Trophoblast cell (in vitro differentiated cells and primary cell): ENCODE measurements around the gene ADCY2.

ENCODE experiments used
- DNase-seq, 2 donors: peaks; one replicate each; pipeline ENCODE4 v3.0.0-alpha.2; 2016
- H2AFZ ChIP-seq: 2 replicates; pipeline ENCODE4 v1.6.1; 2013; ENCODE audit warnings: low read length, moderate library complexity, mild to moderate bottlenecking; ENCODE audit not compliant: insufficient read depth, poor library complexity
- H2AK5ac ChIP-seq: 2 replicates; pipeline ENCODE4 v1.6.1; 2013; ENCODE audit warnings: mild to moderate bottlenecking, low read length
- H2BK120ac ChIP-seq: 2 replicates; pipeline ENCODE4 v1.6.1; 2013; ENCODE audit warnings: low read length, mild to moderate bottlenecking, moderate library complexity; ENCODE audit not compliant: insufficient read depth, poor library complexity
- H2BK12ac ChIP-seq: 2 replicates; pipeline ENCODE4 v1.6.1; 2013; ENCODE audit warnings: mild to moderate bottlenecking, low read length, moderate library complexity
- H2BK5ac ChIP-seq: 2 replicates; pipeline ENCODE4 v1.6.1; 2013; ENCODE audit warnings: low read length, low read depth, moderate library complexity, mild to moderate bottlenecking; ENCODE audit not compliant: poor library complexity
- H3K14ac ChIP-seq: 2 replicates; pipeline ENCODE4 v1.6.1; 2013; ENCODE audit warnings: mild to moderate bottlenecking, low read length
- H3K18ac ChIP-seq: 2 replicates; pipeline ENCODE4 v1.6.1; 2013; ENCODE audit warnings: mild to moderate bottlenecking, low read length
- H3K23ac ChIP-seq: 2 replicates; pipeline ENCODE4 v1.6.1; 2013; ENCODE audit warnings: low read length
- H3K27ac ChIP-seq: 2 replicates; pipeline ENCODE4 v1.5.1; 2013; ENCODE audit warnings: low read depth, mild to moderate bottlenecking, inconsistent platforms, low read length, moderate library complexity
- H3K27me3 ChIP-seq: 2 replicates; pipeline ENCODE4 v1.6.1; 2013; ENCODE audit warnings: inconsistent platforms, mild to moderate bottlenecking, low read length, moderate library complexity; ENCODE audit not compliant: insufficient read depth
- H3K36me3 ChIP-seq, 2 experiments: 1 replicate in 1 of 2; 2 replicates in 1 of 2; pipeline ENCODE4 v1.6.1; 2013; ENCODE audit warnings: low read length in 2 of 2, mild to moderate bottlenecking in 2 of 2, moderate library complexity in 1 of 2; ENCODE audit not compliant: insufficient read depth in 2 of 2, control insufficient read depth in 1 of 2
- H3K4ac ChIP-seq: 2 replicates; pipeline ENCODE4 v1.6.1; 2013; ENCODE audit warnings: low read depth, mild to moderate bottlenecking, low read length, moderate library complexity
- H3K4me1 ChIP-seq, 2 experiments: 1 replicate in 1 of 2; 2 replicates in 1 of 2; pipeline ENCODE4 v1.6.1; 2013; ENCODE audit warnings: low read length in 2 of 2, mild to moderate bottlenecking in 2 of 2, moderate library complexity in 1 of 2; ENCODE audit not compliant: insufficient read depth in 2 of 2, control insufficient read depth in 1 of 2
- H3K4me2 ChIP-seq: 2 replicates; pipeline ENCODE4 v1.6.1; 2013; ENCODE audit warnings: inconsistent platforms, mild to moderate bottlenecking, low read length, moderate library complexity
- H3K4me3 ChIP-seq: 2 replicates; pipeline ENCODE4 v1.5.1; 2013; ENCODE audit warnings: mild to moderate bottlenecking, low read depth, low read length, inconsistent platforms
- H3K79me1 ChIP-seq: one replicate; pipeline ENCODE4 v1.6.1; 2013; ENCODE audit warnings: low read length
- H3K79me2 ChIP-seq: 2 replicates; pipeline ENCODE4 v1.6.1; 2013; ENCODE audit warnings: low read length, mild to moderate bottlenecking; ENCODE audit not compliant: control insufficient read depth, insufficient read depth, poor library complexity
- H3K9ac ChIP-seq: 2 replicates; pipeline ENCODE4 v1.6.1; 2013; ENCODE audit warnings: mild to moderate bottlenecking, low read length
- H3K9me3 ChIP-seq: 2 replicates; pipeline ENCODE4 v1.6.1; 2013; ENCODE audit warnings: low read depth, mild to moderate bottlenecking, control low read depth, inconsistent platforms, low read length; ENCODE audit not compliant: insufficient read depth
- H4K12ac ChIP-seq: 2 replicates; pipeline ENCODE4 v1.6.1; 2013; ENCODE audit warnings: low read depth, mild to moderate bottlenecking, low read length, moderate library complexity
- H4K8ac ChIP-seq: 2 replicates; pipeline ENCODE4 v1.6.1; 2013; ENCODE audit warnings: low read depth, mild to moderate bottlenecking, low read length, moderate library complexity
- H4K91ac ChIP-seq: one replicate; pipeline ENCODE4 v1.6.1; 2013; ENCODE audit warnings: low read depth, mild to moderate bottlenecking, low read length, moderate library complexity
- WGBS: extraction: QIAGEN DNeasy Blood & Tissue Kit; methylation state at CpG from one replicate; pipeline ENCODE4 v1.1.7; 2013; ENCODE audit warnings: missing lambda C conversion rate; ENCODE audit not compliant: insufficient read length, insufficient coverage; ENCODE audit errors: extremely low coverage; 5-methylcytosine and 5-hydroxymethylcytosine counted together

The ADCY2 gene

DNA sequence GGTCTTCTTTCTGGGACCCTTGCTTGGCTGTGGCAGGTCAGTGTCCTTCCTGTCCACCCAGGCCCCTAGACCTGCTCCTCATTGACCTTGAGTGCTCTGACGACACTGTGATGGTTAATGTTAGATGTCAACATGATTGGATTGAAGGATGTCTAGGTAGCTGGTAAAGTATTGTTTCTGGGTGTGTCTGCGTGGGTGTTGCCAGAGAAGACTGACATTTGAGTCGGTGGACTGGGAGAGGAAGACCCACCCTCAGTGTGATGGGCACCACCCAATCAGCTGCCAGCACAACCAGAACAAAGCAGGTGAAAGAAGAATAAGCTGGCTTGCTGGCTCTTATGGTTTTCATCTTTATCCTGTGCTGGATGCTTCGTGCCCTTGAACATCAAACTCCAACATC is 380.5 kb downstream of the ADCY2 start:
- no peak for DNase-seq
- no peak overlapping the region for H2BK120ac ChIP-seq
- H2AFZ ChIP-seq: no peak overlapping the region
- H4K8ac ChIP-seq: no peak overlapping the region
- H4K91ac ChIP-seq: no peak overlapping the region
- H3K9ac ChIP-seq: no peak overlapping the region
- no peak overlapping the region for H2BK5ac ChIP-seq
- no peak overlapping the region for H3K4me3 ChIP-seq
- no peak overlapping the region for H3K23ac ChIP-seq
- no peaks in the 10 kb centered on the region for H3K4me1 ChIP-seq
- no CpG with 5 or more reads among the region's 4 CpGs for WGBS
- H3K79me2 ChIP-seq: no peaks in the 10 kb centered on the region
- H3K4ac ChIP-seq: no peak overlapping the region
- H2AK5ac ChIP-seq: no peak overlapping the region
- H4K12ac ChIP-seq: no peak overlapping the region
- H2BK12ac ChIP-seq: no peak overlapping the region
- no peaks in the 10 kb centered on the region for H3K36me3 ChIP-seq
- H3K79me1 ChIP-seq: no peaks in the 10 kb centered on the region
- H3K27ac ChIP-seq: no peak overlapping the region
- H3K9me3 ChIP-seq: no peaks in the 10 kb centered on the region
- no peak overlapping the region for H3K4me2 ChIP-seq
- H3K27me3 ChIP-seq: no peaks in the 10 kb centered on the region
- H3K18ac ChIP-seq: no peak overlapping the region
- H3K14ac ChIP-seq: no peak overlapping the region

GRCh38 chr5:7779019-7780005 is 383.4 kb downstream of the ADCY2 start:
- H3K27me3 ChIP-seq: no peaks in the 10 kb centered on the region
- H3K9ac ChIP-seq: no peak overlapping the region
- no CpG with 5 or more reads among the region's 10 CpGs for WGBS
- H4K8ac ChIP-seq: no peak overlapping the region
- no peak overlapping the region for H2BK5ac ChIP-seq
- H2AFZ ChIP-seq: no peak overlapping the region
- no peaks in the 10 kb centered on the region for H3K79me2 ChIP-seq
- no peak overlapping the region for H2BK120ac ChIP-seq
- H3K9me3 ChIP-seq: no peaks in the 10 kb centered on the region
- DNase-seq: no peak
- H3K14ac ChIP-seq: no peak overlapping the region
- H3K4me2 ChIP-seq: no peak overlapping the region
- no peak overlapping the region for H3K27ac ChIP-seq
- H4K91ac ChIP-seq: no peak overlapping the region
- H3K36me3 ChIP-seq: no peaks in the 10 kb centered on the region
- H3K79me1 ChIP-seq: no peaks in the 10 kb centered on the region
- H2BK12ac ChIP-seq: no peak overlapping the region
- H2AK5ac ChIP-seq: no peak overlapping the region
- H3K18ac ChIP-seq: no peak overlapping the region
- H3K23ac ChIP-seq: no peak overlapping the region
- no peak overlapping the region for H3K4ac ChIP-seq
- no peak overlapping the region for H4K12ac ChIP-seq
- no peak overlapping the region for H3K4me3 ChIP-seq
- H3K4me1 ChIP-seq: no peaks in the 10 kb centered on the region

DNA sequence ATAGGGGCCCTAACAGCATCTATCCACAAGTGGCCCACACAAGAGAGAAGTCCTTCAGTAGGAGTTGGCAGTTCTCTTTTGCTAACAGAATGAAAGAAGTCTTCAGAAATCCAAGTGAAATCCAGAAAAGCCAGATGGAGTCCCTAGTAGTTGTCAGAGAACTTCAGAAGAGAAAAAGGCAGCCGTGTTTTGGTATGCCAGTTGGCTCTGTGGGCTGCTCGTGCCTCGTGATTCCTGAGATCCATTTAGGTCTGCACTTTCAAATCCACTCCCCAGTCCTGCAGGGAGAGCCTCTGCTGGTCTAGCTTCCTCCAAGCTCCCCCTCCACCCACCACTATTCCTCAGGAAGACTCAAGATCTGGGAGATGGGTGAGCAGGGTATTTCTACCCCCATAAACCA is 386.0 kb downstream of the ADCY2 start:
- H4K8ac ChIP-seq: no peak overlapping the region
- H3K14ac ChIP-seq: no peak overlapping the region
- no peak overlapping the region for H4K91ac ChIP-seq
- H3K23ac ChIP-seq: no peak overlapping the region
- no peak overlapping the region for H2AFZ ChIP-seq
- no peaks in the 10 kb centered on the region for H3K4me1 ChIP-seq
- H3K9ac ChIP-seq: no peak overlapping the region
- H4K12ac ChIP-seq: no peak overlapping the region
- no peaks in the 10 kb centered on the region for H3K79me2 ChIP-seq
- H3K18ac ChIP-seq: no peak overlapping the region
- no peaks in the 10 kb centered on the region for H3K9me3 ChIP-seq
- DNase-seq: peak in 1 of 2 donors; percentile 70
- no peaks in the 10 kb centered on the region for H3K36me3 ChIP-seq
- H3K79me1 ChIP-seq: no peaks in the 10 kb centered on the region
- H3K4me2 ChIP-seq: no peak overlapping the region
- no peak overlapping the region for H3K4ac ChIP-seq
- WGBS: no CpG with 5 or more reads among the region's 3 CpGs
- no peak overlapping the region for H2BK120ac ChIP-seq
- H2AK5ac ChIP-seq: no peak overlapping the region
- no peak overlapping the region for H3K4me3 ChIP-seq
- no peak overlapping the region for H2BK12ac ChIP-seq
- H3K27ac ChIP-seq: no peak overlapping the region
- no peak overlapping the region for H2BK5ac ChIP-seq
- no peaks in the 10 kb centered on the region for H3K27me3 ChIP-seq

DNA sequence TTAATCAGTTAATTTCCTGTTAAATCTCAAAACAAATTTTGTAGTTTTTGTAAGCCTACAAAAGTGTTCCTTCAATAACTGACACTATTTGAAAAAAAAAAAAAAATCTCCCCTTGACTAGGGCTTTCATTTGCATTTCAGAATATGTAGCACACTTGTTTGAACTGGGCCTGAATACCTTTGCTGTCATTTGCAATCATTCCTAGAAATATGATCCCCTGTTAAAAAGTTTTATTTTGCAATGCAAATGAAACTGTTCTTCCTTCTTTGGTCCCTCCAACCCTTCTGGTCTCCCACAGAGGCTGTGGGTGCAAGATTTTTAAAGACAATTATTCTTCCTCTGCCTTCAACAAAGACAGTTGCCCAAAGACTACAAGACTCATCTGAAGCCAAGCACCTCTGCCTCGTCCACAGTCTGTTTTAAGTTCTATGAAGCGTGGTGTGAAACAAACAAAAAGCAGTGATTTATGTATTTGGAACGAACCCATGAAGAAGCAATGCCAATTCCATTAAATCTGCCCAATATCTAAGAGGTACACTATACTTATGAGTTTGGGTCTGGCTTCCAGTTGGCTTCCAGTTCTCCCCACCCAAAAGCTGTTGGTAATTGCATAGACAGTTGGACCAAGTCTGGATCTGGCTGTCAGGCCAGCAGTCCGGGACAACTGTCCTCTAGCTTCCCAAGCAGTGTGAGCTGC is 388.9 kb downstream of the ADCY2 start:
- WGBS: no CpG with 5 or more reads among the region's 4 CpGs
- H3K79me2 ChIP-seq: no peaks in the 10 kb centered on the region
- no peak overlapping the region for H2AFZ ChIP-seq

More for the DNA sequence above, 388.9 kb downstream of the ADCY2 start:
- Histone ChIP-seq H3K4me1 (no peaks in the 10 kb centered on the region), H3K27ac (no peak overlapping the region), H3K79me1 (no peaks in the 10 kb centered on the region), H2BK12ac (no peak overlapping the region), H3K4me3 (no peak overlapping the region), H2AK5ac (no peak overlapping the region), H2BK5ac (no peak overlapping the region), H4K8ac (no peak overlapping the region), H4K12ac (no peak overlapping the region), H3K23ac (no peak overlapping the region), H3K4ac (no peak overlapping the region), H3K9ac (no peak overlapping the region), H3K9me3 (peaks cover 2% of the 10 kb centered on the region), H3K4me2 (no peak overlapping the region), H3K18ac (no peak overlapping the region), H3K36me3 (no peaks in the 10 kb centered on the region), H3K14ac (no peak overlapping the region), H3K27me3 (no peaks in the 10 kb centered on the region), H2BK120ac (no peak overlapping the region), H4K91ac (no peak overlapping the region)
- no peak for DNase-seq
